Left ventricle myocardium inferior (tissue), 1 donor: ENCODE data around the gene TBC1D16. TPM values are rescaled to one million over a fixed set of nuclear protein-coding genes. Genes with fewer than 3 reads are reported as not detected.
A peak's percentile ranks its signal among the peaks of the same experiment; 100 is the strongest.
"Not testable (repeated sequence)": the region's sequence is repeated elsewhere in the genome, so short reads cannot be mapped to it uniquely, and the experiment has no call there.

Source experiments
- DNase-seq: peaks from one replicate; pipeline ENCODE4 v3.0.0-alpha.2; 2020
- H3K27ac ChIP-seq: fragments of 200-600 bp; replicated peaks from 2 replicates; pipeline ENCODE4 v1.8.0; 2021
- H3K27me3 ChIP-seq: fragments of 200-600 bp; 2 replicates; pipeline ENCODE4 v1.8.0; 2021; ENCODE audit warnings: low read depth
- H3K36me3 ChIP-seq: fragments of 200-600 bp; 2 replicates; pipeline ENCODE4 v1.8.0; 2021
- H3K4me1 ChIP-seq: fragments of 200-600 bp; 2 replicates; pipeline ENCODE4 v1.8.0; 2021
- H3K4me3 ChIP-seq: fragments of 200-600 bp; 2 replicates; pipeline ENCODE4 v1.8.0; 2021; ENCODE audit warnings: mild to moderate bottlenecking, moderate library complexity
- H3K9me3 ChIP-seq: fragments of 200-600 bp; replicated peaks from 2 replicates; pipeline ENCODE4 v1.8.0; 2021
- intact Hi-C: fragments of 100-400 bp; cut with micrococcal nuclease; formaldehyde crosslinking; loops from one replicate; pipeline ENCODE4 v1.11.0; 2022
- total RNA-seq: library from RNA; stranded (reverse); fragmentation: NEBNext Ultra II Directional; extraction: Animal tissue kit (Norgen Biotek cat#: 25700); gene quantifications from one replicate; pipeline ENCODE4 v1.2.1, GENCODE V29; 2021
- TF ChIP-seq, protein P1 (sequence below): fragments of 200-600 bp; IDR thresholded peaks from 2 replicates; pipeline ENCODE4 v1.8.0; 2021; ENCODE audit warnings: antibody characterized with exemption, mild to moderate bottlenecking, borderline replicate concordance
- donor health status: DM: no; HTN: yes; CAD: no; lungs with severe emphysema.

TBC1D16 gene
- total RNA-seq, 1 donor from 2014 or later: 15.9 TPM

DNA sequence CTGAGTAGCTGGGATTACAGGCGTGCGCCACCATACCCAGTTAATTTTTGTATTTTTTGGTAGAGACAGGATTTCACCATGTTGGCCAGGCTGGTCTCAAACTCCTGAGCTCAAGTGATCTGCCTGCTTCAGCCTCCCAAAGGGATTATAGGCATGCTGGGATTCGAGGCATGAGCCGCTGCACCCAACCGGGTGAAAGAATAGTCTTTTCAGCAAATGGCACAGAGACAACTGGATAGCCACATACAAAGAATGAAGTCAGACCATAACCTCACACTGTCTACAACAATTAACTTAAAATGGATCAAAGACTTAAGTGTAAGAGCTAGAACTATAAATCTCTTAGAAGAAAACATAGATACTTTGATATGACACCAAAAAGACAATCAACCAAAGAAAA lies 67.6 kb downstream of the TBC1D16 start:
- Histone ChIP-seq H3K4me3 (no peak overlapping the region), H3K27ac (no peak overlapping the region), H3K9me3 (no peaks in the 10 kb centered on the region), H3K36me3 (peaks cover 11% of the 10 kb centered on the region), H3K27me3 (no peaks in the 10 kb centered on the region), H3K4me1 (no peaks in the 10 kb centered on the region)
- no peak for DNase-seq
- TF ChIP-seq, protein P1, sequence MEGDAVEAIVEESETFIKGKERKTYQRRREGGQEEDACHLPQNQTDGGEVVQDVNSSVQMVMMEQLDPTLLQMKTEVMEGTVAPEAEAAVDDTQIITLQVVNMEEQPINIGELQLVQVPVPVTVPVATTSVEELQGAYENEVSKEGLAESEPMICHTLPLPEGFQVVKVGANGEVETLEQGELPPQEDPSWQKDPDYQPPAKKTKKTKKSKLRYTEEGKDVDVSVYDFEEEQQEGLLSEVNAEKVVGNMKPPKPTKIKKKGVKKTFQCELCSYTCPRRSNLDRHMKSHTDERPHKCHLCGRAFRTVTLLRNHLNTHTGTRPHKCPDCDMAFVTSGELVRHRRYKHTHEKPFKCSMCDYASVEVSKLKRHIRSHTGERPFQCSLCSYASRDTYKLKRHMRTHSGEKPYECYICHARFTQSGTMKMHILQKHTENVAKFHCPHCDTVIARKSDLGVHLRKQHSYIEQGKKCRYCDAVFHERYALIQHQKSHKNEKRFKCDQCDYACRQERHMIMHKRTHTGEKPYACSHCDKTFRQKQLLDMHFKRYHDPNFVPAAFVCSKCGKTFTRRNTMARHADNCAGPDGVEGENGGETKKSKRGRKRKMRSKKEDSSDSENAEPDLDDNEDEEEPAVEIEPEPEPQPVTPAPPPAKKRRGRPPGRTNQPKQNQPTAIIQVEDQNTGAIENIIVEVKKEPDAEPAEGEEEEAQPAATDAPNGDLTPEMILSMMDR: no peak
- intact Hi-C loops: no loop called here

DNA sequence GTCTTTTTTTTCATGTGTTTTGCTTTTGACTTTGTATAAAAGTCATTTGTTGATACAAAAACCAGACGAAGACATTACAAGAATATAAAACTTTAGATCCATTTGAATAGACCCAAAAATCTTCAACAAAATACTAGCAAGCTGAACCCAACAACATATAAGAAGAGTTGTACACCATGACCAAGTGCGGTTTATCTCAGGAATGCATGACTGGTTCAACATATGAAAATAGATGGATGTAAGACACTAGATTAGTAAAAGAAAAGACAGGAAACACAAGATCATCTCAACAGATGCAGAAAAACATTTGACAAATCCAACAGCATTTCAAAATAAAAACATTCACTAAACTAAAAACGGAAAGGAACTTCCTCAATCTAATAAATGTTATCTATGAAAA lies 69.0 kb downstream of the TBC1D16 start:
- H3K36me3 ChIP-seq: no peaks in the 10 kb centered on the region
- DNase-seq: no peak
- no peak overlapping the region for H3K4me3 ChIP-seq
- H3K9me3 ChIP-seq: no peaks in the 10 kb centered on the region
- H3K4me1 ChIP-seq: no peaks in the 10 kb centered on the region
- intact Hi-C loops: no loop called here
- H3K27ac ChIP-seq: no peak overlapping the region
- H3K27me3 ChIP-seq: no peaks in the 10 kb centered on the region
- TF ChIP-seq, protein P1: no peak

DNA sequence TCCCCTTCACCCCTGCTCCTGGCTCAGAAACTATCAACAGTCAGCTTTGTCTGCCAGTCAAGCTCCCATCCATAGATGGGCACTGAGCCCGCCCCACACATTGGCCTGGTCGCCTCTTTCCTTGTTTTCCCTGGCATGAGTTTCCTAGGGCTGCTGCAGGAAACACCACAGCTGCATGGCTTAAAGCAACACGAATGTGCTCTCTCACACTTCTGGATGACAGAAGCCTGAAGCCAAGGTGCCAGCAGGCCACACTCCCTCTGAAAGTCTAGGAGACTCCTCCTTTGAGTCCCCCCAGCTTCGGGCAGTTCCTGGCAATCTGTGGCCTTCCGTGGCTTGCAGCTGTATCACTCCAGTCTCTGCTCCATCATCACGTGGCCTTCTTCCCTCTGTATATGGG lies 69.9 kb downstream of the TBC1D16 start:
- intact Hi-C loops: no loop called here
- no peaks in the 10 kb centered on the region for H3K4me1 ChIP-seq
- TF ChIP-seq, protein P1: no peak
- H3K27me3 ChIP-seq: no peaks in the 10 kb centered on the region
- peaks cover 7% of the 10 kb centered on the region for H3K9me3 ChIP-seq
- no peak overlapping the region for H3K27ac ChIP-seq
- no peak overlapping the region for H3K4me3 ChIP-seq
- H3K36me3 ChIP-seq: no peaks in the 10 kb centered on the region
- peak; percentile 7 for DNase-seq

DNA sequence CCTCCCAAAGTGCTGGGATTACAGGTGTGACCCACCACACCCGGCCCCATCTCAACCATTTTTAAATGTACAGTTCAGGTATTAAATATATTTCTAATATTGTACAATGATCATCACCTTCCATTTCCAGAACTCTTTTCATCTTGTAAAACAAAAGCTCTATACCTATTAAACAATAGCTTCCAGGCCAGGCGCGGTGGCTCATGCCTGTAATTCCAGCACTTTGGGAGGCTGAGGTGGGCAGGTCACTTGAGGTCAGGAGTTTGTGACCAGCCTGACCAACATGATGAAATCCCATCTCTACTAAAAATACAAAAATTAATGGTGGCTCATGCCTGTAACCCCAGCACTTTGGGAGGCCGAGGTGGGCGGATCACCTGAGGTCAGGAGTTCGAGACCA lies 73.2 kb downstream of the TBC1D16 start:
- H3K4me3 ChIP-seq, H3K4me1 ChIP-seq, DNase-seq, H3K27ac ChIP-seq, intact Hi-C loops, H3K27me3 ChIP-seq, H3K9me3 ChIP-seq, H3K36me3 ChIP-seq: not testable (repeated sequence)

DNA sequence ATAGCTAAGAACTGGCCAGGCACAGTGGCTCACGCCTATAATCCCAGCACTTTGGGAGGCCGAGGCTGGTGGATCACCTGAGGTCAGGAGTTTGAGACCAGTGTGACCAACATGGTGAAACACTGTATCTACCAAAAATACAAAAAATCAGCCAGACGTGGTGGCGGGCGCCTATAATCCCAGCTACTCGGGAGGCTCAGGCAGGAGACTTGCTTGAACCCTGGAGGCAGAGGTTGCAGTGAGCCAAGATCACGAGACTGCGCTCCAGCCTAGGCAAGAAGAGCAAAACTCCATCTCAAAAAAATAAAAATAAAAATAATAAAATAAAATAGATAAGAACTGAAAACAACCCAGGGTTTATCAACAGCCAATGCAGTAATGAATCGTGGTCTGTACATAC lies 74.1 kb downstream of the TBC1D16 start:
- H3K27me3 ChIP-seq, H3K27ac ChIP-seq, H3K4me3 ChIP-seq, H3K9me3 ChIP-seq, intact Hi-C loops, H3K4me1 ChIP-seq, H3K36me3 ChIP-seq: not testable (repeated sequence)
- DNase-seq: peak; percentile 2

DNA sequence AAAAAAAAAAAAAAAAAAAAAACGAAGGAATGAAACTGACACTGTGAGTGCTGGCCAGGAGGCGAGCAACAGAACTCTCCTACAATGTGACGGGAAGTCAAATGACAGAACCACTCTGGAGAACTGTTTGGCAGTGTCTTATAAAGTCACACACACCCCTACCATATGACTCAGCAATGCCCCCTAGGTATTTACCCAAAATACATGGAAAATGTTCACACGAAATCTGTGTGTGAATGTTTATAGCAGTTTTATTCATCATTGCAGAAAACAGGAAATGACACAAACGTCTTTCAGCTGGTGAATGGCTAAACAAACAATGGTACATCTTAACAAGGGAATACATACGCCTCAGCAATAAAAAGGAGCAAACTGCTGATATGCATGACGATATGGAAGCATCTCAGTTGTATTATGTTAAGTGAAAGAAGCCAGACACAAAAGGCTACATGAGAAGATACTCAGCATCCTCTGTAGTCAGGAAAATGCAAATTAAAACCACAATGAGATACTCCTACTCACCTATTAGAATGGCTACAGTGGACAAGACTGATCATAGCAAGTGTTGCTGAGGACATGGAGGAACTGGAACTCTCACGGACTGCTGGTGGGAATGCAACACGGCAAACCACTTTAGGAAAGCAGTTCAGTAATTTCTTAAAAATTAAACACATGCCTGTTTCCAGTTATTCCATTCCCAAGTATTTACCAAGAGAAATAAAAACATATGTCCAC lies 74.7 kb downstream of the TBC1D16 start:
- no peak overlapping the region for H3K4me3 ChIP-seq
- intact Hi-C loops: no loop called here
- H3K27ac ChIP-seq: no peak overlapping the region

More for the DNA sequence above, 74.7 kb downstream of the TBC1D16 start:
- Histone ChIP-seq H3K27me3 (no peaks in the 10 kb centered on the region), H3K4me1 (no peaks in the 10 kb centered on the region), H3K36me3 (no peaks in the 10 kb centered on the region), H3K9me3 (peaks cover 7% of the 10 kb centered on the region)
- TF ChIP-seq, protein P1: no peak
- DNase-seq: no peak
